LHCN-M2 (cell line): Measurements from ENCODE around the gene YAF2. TPM values are rescaled to one million over a fixed set of nuclear protein-coding genes. Genes with fewer than 3 reads are reported as not detected.
A peak's percentile ranks its signal among the peaks of the same experiment; 100 is the strongest.
"Not testable (repeated sequence)": the region's sequence is repeated elsewhere in the genome, so short reads cannot be mapped to it uniquely, and the experiment has no call there.

ENCODE experiments used
- DNase-seq: peaks from one replicate; pipeline ENCODE4 v3.0.0-alpha.2; 2012; ENCODE audit warnings: low read depth
- total RNA-seq: library from RNA; depleted of rRNA; stranded (reverse); fragments of >200 nt; gene quantifications from 2 replicates; pipeline ENCODE4 v1.2.3, GENCODE V29; 2014

The YAF2 gene
- total RNA-seq, 1 experiment from 2014 or later, result 17.7 TPM

DNA sequence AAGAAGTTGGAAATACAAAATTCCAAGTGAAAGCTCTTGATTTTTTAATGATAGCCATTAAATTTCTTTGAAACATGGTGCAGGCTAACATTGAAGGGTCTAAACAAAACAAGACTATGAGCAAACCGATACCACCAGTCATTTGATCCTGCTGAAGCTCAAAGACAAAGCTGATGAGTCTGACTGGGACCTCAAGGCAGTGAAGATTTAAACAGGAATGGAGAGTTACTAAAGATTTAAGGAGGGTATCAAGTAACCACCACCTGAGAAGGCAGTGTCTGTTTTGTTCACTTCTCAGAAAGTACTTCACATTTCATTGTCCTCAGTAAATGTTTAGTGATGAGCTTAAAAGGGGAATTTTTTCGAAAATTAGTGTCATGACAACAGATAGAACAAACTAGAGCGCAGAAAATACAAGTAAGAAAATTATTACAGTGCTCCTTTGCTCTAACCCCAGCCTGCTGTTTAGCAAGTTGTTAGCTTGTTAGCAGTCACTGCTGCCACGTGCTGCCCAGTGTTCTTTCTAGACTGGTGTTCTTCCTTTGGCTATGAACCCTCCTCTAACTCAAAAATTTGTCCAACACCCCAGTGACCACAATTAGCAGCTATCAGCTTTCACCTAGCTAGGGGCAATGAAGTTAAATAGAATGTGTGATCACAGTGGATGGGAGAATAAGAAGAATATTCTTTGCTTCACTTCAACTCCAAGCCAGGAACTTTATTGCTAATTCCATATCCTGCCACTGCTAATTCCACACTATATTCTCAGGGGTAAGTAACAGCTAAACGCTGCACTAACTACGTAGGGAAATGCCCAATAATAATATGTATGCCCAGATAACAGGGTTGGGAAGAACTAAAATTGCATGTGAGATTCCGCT lies 41.1 kb downstream of the YAF2 start:
- no peak for DNase-seq

DNA sequence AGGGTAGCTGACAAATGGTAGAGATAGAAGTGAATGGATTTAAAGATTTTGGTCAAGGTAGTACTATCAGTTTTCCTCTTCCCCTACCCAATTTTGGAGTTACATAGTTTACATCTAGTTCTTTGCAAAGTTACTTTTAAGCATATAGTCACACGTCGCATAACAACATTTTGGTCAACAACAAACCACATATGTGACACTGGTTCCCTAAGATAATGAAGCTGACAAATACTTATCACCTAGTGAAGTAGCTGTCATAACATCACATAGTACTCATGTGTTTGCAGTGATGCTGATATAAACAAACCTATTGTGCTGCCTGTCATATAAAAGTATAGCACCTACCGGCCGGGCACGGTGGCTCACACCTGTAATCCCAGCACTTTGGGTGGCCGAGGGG lies 45.4 kb downstream of the YAF2 start:
- no peak for DNase-seq

DNA sequence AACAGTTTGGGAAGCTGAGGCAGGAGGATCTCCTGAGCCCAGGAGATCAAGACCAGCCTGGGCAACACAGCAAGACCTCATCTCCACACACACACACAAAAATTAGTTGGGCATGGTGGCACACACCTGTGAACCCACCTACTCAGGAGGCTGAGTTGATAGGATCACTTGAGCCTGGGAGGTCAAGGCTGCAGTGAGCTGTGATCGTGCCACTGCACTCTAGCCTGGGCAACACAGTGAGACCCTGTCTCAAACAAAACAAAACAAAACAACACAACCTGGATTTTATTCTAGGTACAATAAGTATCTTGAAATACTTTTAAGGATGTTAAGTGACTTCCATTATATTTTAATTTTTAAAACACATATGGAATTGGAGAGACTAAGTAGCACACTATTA lies 45.8 kb downstream of the YAF2 start:
- DNase-seq, result no peak

DNA sequence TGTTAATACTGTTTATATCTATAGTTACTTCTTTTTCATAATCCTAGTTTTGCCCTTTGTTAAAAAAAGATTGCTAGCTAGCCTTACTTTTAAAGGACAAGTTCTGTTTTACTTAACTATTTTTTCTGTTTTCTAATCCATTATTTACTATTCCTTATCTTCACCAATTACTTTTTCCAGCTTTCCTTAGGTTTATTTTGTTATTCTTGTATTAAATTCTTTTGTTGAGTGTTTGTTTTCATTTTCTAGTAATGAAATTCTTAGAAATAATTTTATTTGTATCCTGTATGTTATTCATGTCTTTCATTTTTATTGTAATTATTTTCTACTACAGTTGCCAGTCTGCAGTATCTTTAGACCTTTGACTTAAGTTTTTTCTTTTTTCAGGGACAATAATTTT lies 47.7 kb downstream of the YAF2 start:
- no peak for DNase-seq

DNA sequence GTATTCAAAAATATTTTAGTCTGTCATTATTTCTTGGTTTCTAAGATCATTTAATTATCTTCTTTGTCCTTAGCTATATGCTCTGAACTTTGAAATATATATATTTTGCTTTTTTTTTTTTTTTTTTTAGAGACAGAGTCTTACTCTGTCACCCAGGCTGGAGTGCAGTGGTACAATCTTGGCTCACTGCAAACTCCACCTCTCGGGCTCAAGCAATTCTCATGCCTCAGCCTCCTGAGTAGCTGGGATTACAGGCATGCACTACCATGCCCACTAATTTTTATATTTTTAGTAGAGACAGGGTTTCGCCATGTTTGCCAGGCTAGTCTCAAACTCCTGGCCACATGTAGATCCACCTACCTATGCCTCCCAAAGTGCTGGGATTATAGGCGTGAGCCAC lies 49.8 kb downstream of the YAF2 start:
- not testable (repeated sequence) for DNase-seq

DNA sequence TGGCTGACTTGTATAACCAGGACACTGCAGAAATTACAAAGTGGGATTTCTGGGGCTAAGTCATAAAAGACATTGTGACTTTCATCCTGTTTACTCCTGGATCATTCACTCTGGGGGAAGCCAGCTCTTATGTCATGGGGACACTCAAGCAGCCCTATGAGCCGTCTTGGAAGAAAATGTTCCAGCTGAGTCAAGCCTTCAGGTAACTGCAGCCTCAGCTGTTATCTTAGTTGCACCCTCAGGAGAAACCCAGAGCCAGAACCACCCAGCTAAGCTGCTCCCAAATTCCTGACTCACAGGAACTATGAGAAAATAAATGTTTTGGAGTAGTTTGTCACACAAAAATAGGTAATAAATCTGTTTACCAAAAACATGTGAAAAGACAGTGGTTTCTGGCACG lies 50.2 kb downstream of the YAF2 start:
- peak; percentile 22 for DNase-seq

DNA sequence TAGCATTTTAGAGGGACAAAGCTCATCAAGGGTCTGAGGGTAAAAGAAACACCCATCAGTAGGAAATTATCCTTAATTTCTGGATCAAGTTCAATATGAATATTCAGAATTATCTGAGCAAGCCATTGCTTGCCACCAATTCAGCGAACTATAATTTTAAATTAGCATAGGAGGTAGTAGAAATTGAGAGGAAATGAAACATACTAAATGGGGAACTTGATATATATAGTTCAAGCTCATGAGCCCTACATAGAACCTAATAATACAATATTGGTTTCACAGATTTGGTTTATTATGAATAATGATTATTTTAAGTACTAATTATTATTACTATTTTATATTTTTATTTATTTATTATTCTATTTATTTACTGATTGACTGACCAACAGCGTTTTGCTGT lies 51.3 kb downstream of the YAF2 start:
- no peak for DNase-seq

DNA sequence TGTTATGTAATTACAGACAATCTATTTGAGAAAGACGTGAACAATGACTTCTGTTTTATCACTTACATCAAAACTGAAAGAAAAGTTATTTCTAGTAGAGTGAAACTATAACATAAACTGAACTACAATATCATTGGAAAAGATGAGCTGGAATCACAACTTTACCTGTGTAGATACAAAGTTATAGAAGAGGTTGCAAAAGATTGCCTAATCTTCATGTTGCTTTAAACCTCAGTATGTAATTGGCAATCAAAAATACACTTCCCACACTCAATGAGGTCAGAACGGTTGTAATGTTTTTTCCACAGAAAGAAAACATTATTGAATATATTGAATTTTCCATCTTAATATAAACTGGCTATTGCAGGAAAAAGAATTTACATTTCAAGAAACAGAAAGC lies 55.7 kb downstream of the YAF2 start:
- no peak for DNase-seq

DNA sequence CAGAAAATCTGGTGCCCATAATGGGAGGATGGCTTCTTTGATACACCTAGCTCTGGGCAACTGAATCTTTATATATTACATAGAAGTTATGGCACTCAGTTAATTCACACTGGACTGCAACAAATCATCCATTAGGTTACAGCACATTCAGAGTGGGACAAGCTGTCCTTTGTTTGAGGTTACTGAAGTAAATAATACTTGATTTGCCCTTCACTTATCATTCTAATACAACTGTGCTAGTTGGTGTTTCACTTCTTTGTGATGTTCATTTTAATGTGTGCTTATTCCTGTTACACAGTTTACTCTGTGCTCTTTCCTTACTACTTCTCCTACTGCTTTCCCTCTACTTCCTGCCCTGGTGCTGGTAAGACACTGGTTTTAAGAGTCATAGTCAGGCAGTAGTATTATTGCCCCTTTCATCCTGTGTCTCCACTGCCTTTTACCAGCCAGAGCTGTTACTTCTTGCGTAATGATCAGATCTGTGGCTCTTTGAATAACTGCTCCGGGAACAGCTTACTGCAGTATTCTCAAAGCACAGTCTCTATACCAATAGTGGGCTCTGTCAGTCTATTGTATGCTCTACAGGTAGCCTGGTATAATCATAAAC lies 57.0 kb downstream of the YAF2 start:
- peak; percentile 46 for DNase-seq

DNA sequence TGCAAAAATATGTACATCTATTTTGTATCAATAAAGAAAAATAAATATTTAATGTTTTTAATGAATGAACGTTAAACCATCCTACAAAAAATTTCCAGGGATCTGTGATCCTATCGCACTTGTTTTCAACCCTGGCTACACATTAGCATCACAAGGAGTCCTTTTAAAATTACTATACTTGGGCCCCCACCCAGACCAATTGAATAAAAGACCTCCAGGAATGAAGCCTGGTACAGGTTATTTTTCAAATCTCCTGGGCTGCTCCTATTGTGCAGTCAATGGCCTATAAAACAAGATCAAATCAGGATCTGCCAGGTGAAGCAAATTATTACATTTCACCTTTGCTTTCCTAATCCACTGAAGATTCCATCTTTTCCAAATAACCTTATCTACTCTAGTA lies 59.9 kb downstream of the YAF2 start:
- DNase-seq, result no peak

DNA sequence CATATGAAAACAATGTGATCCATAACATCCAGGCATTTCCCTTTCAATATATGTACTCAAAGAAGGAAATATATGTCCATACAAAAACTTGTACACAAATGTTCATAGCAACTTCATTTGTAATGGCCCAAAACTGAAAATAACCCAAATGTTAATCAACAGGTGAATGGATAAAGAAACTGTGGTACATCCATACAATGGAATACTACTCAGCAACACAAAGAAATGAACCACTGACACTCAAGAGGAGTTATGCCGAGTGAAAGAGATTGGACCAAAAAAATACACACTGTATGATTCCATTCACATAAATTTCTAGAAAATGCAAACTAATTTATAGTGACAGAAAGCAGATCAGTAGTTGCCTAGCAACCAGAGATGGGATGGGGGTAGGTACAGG lies 63.1 kb downstream of the YAF2 start:
- DNase-seq, result no peak

DNA sequence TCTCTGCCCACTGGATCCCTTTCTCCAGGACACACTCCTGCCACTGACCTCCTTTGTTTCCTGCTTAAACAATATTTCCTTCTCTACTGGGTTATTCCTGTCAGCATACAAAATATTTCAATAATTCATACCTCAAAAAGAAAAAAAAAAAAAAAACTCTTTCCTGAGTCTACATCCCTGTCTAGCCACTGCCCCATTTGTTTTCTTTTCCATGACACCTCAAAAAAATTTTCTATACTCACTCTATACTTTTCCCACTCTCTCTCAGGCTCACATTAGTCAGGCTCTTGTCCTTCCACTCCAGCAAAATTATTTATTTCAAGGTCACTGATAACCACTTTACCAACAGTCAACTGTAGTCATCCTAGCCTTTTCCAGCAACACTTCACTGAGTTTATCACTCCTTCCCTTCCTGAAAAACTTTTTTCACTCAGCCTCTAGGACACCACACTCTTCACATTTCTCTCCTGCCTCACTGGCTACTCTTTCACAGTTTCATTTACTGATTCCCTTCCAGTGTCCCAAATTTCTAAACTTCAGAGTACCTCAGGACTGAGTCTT lies 64.0 kb downstream of the YAF2 start:
- no peak for DNase-seq

DNA sequence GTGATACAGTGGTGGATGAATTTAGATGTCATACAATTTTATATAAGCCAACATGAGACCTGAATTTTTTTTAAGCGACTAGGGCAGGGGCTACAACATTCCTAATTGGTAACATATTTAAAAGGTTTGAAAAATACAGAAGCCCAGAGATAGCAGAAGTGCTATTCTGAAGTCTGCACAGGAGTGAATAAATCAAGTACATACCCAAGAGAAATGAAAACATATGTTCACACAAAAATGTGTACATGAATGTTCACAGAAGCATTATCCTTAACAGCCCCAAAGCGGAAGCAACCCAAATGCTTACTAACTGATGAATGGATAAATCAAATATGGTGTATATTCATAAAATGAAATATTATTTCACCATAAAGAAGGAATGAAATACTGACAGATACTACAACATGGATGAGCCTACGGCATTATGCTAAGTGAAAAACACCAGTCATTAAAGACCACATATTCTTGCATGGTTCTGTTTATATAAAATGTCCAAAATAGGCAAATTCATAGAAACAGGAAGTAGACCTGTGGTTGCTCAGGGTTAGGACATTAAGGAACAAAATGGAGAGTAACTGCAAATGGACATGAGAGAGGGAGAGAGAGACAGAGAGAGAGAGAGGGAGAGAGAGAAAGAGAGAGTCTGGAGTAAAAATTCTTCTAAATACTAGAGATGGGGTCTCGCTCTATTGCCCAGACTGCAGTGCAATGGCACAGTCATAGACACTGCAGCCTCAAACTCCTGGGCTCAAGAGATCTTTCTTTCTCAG lies 65.4 kb downstream of the YAF2 start:
- no peak for DNase-seq

DNA sequence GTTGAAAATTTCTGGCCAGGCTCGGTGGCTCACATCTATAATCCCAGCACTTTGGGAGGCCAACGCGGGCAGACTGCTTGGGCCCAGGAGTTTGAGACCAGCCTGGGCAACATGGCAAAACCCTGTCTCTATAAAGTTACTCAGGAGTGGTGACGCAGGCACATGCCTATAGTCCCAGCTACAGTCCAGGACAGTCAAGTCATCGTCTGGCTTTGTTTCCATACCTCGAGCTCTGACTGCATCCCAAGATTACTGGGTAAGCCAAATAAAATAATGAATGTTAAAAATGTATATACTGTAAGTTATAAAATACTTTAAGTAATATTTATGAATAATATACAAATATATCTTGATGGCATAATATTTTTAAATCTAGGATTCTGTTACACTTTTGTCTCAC lies 70.3 kb downstream of the YAF2 start:
- DNase-seq, result no peak

DNA sequence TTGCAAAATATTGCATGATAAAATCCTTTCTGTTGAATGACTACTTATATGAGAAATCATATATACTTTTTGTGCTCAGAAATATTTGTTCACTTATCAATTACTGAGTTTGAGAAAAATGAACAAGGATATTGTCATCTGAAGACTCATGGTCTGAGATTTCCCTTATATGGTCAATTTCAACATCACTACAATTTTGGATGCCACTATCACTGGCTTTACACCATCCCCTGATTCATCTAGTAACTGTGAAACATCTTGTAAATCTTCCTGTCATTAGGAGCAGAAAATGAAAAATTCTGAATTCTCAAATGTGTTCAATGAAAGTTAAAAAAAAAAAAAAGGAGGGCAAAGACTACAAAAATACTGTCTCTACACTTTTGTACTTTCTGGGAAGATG lies 71.5 kb downstream of the YAF2 start:
- DNase-seq, result peak; percentile 36

DNA sequence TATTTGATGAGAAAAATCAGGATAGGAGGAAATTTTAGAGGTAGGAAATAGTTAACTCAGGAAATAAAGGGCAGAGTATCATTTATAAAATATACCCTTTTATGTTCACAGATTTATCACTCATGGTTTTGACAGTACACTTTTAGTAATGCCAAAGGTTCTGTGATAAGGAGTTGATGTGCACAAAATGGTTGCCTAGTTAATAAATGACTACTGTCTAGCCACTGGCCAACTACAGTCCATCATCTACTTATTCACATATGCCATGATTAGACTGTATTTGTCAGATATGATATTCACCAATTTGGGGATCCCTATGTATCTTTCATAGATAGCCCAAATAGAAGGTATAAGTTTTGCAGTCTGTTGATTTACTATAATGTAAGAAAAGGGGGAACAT lies 74.1 kb downstream of the YAF2 start:
- DNase-seq, result no peak

DNA sequence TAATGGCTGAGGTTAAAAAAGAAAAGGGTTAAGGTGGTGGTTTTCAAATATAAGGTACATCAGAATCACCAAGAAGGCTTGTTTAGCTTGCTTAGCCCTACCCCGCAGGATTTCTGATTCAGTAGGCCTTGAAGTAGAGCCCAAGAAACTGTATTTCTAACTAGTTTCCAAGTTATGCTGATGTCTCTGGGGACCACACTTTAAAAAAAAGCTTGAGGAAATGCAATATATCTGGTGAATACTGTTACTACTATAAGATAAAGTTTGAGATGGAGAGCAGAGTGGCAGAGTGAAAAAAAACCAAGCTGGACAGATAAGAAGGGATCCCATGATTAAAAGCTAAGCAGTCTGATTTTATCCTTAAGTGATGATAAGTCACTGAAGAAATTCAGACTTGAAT lies 75.1 kb downstream of the YAF2 start:
- no peak for DNase-seq

DNA sequence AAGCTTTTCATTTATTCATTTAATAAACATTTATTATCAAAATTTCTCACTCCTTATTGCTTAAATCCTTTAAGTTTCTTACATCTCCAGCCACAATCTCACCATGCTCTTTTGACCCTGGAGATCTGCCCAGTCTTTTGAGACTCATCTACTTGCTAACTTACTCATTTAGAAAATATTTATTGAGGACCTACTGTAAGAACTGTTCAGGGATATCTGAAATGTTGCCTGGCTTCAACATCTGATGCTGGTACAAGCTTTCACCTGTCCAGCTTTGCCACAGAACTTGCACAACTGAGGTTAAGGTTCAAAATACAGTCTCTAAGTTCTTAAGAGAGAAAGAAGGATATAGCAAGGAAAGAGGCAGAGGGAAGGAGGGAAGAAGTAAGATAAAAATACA lies 75.9 kb downstream of the YAF2 start:
- peak; percentile 69 for DNase-seq

DNA sequence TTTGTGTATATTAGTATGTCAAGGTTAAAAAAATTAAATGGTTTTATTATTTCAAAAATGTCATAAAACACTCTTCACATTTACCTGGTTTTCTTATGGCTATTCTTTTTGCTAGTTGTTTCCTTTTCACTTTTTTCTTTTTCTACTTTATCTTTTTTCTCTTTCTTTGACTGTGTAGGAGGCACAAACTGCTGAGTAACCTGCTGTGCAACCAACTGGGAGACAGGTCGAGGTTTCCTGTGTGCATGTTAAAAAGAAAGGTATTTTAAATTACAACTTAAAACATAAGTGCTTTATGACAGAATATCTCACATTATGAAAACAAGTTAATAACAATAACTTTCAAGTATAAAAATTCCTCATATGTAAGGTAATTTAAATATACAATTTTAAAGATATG lies 76.5 kb downstream of the YAF2 start:
- no peak for DNase-seq

DNA sequence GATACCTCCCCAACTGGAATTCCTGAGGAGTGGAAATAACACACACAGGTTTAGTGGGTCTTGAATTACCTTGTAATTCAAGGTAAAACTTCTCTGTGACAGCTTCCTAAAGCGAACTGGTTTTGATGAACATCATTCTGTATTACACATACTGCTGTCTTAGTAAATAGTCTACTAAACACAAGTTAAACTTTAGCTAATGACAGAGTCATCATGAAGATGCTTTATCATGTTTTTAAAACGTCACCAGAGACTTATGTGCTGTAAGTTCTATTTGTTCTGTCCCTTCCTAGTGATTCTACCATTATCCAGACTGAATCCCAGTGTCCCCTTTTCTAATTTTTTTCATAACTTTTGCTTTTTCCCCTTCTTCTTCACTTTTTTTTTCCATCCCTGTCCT lies 81.8 kb downstream of the YAF2 start:
- DNase-seq, result no peak

DNA sequence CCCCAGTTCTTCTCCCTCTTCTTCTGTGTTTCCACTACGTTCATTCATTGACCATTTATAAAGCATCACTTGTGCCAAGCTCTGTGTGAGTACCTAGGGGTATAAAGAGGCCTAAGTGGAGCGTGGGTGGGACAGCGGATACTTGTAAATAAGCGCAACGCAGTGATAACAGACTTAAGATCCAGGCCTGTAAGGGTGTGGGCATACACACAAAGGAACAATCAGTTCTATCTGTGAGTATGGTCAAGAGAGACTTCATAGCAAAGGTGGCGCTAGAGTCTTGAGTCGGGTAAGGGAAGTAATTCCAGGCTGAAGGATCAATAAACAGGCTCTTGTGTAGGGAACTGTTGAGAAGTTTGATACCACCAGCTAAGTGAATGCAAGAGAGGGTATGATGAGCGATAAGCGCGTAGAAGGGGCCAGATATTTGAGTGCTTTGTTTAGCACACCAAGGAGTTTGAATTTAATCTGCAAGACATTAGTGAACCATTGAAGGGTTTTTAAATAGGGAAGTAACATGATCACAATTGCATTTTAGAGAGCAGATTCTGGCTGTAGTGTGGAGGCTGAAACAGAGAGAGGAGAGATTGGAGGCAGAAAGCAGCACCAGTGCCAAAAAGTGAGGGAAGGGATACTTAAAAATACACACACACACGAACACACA lies 92.4 kb downstream of the YAF2 start:
- no peak for DNase-seq

DNA sequence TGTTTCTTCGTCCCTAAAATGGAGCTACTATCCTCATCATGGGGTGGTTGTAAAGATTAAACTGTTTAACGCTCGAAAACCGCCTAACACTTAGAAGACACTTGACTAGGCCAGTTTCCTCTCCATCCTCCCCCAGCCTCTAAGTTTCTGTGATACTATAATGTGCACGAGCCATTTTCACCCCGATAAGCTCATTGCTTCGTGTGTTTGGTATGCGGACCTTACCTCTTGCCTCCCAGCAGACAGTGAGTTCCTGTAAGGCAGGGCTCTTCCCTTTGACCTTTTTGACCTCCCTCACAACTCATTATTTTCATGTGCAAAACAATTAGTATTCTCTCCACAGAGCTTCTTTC lies 92.9 kb downstream of the YAF2 start:
- no peak for DNase-seq
